H1 (cell line): ENCODE data around the gene SARS2. TPM values are rescaled to one million over a fixed set of nuclear protein-coding genes. Genes with fewer than 3 reads are reported as not detected.

Experiments used
- CTCF ChIA-PET: fragments of 300-600 bp; sonication (Branson Sonifier 250); formaldehyde crosslinking; loops from one replicate; lab custom pipeline; 2021; ENCODE audit not compliant: partially characterized antibody; lab: Charles Lee
- POLR2A ChIA-PET: fragments of 300-600 bp; sonication (Branson Sonifier 250); formaldehyde crosslinking; loops from one replicate; lab custom pipeline; 2021; ENCODE audit warnings: inconsistent platforms; ENCODE audit not compliant: partially characterized antibody; lab: Charles Lee
- DNase-seq, 2 experiments: peaks; one replicate each; pipeline versions ENCODE4 v3.0.0 to v3.0.0-alpha.2; 2010 to 2022; ENCODE audit warnings: low spot score in 2 of 2, low read depth in 1 of 2, mixed read lengths in 1 of 2
- FAIRE-seq: peaks from 2 replicates; lab custom pipeline; 2011; peaks lifted over from hg19 to GRCh38; lab: Jason Lieb, UNC
- H2AFZ ChIP-seq: 2 replicates; pipeline ENCODE4 v1.8.1; 2012; ENCODE audit warnings: low read length, inconsistent platforms
- H2AK5ac ChIP-seq: 2 replicates; pipeline ENCODE4 v1.6.1; 2013; ENCODE audit warnings: low read depth, low read length
- H2BK120ac ChIP-seq: replicated peaks from 2 replicates; pipeline ENCODE3; 2013; ENCODE audit warnings: low read depth, low read length, inconsistent platforms
- H2BK12ac ChIP-seq: 2 replicates; pipeline ENCODE4 v1.6.1; 2013; ENCODE audit warnings: low read depth, low read length
- H2BK15ac ChIP-seq: 2 replicates; pipeline ENCODE4 v1.6.1; 2013; ENCODE audit warnings: low read length
- H2BK20ac ChIP-seq: 2 replicates; pipeline ENCODE4 v1.6.1; 2013; ENCODE audit warnings: low read length
- H2BK5ac ChIP-seq: 2 replicates; pipeline ENCODE4 v1.6.1; 2013; ENCODE audit warnings: low read depth, low read length
- H3K14ac ChIP-seq: 2 replicates; pipeline ENCODE4 v1.6.1; 2013; ENCODE audit warnings: inconsistent platforms; ENCODE audit not compliant: insufficient read length
- H3K18ac ChIP-seq: 2 replicates; pipeline ENCODE4 v1.6.1; 2013; ENCODE audit warnings: low read length; ENCODE audit errors: extremely low read depth
- H3K23ac ChIP-seq: 2 replicates; pipeline ENCODE4 v1.6.1; 2013; ENCODE audit warnings: inconsistent platforms; ENCODE audit not compliant: insufficient read length
- H3K23me2 ChIP-seq: 2 replicates; pipeline ENCODE4 v1.6.1; 2013; ENCODE audit warnings: low read depth, low read length
- H3K27ac ChIP-seq: 2 replicates; pipeline ENCODE4 v1.6.1; 2011; ENCODE audit warnings: low read depth, low read length, inconsistent platforms
- H3K27me3 ChIP-seq, 4 experiments: replicated peaks in 1 of 4; 1 replicate in 1 of 4; 2 replicates in 3 of 4; pipeline versions ENCODE4 v1.6.1 to v1.8.1; 2011 to 2013; ENCODE audit warnings: low read length in 3 of 4, mild to moderate bottlenecking in 3 of 4, inconsistent platforms in 2 of 4, mixed read lengths in 2 of 4, moderate library complexity in 1 of 4; ENCODE audit not compliant: control insufficient read depth in 3 of 4, insufficient read depth in 3 of 4; ENCODE audit errors: extremely low read depth in 1 of 4
- H3K36me3 ChIP-seq, 4 experiments: 2 replicates each; pipeline versions ENCODE4 v1.6.1 to v1.8.1; 2011 to 2013; ENCODE audit warnings: mild to moderate bottlenecking in 4 of 4, low read length in 3 of 4, moderate library complexity in 2 of 4, control low read depth in 1 of 4, inconsistent platforms in 1 of 4; ENCODE audit not compliant: insufficient read depth in 4 of 4, control insufficient read depth in 2 of 4
- H3K4ac ChIP-seq: replicated peaks from 2 replicates; pipeline ENCODE3; 2013; ENCODE audit warnings: low read length, low read depth, mixed read lengths, inconsistent platforms; ENCODE audit not compliant: insufficient read length
- H3K4me1 ChIP-seq, 4 experiments: replicated peaks in 1 of 4; 1 replicate in 1 of 4; 2 replicates in 3 of 4; pipeline versions ENCODE4 v1.6.1 to v1.8.1; 2011 to 2013; ENCODE audit warnings: low read length in 3 of 4, inconsistent platforms in 2 of 4, mixed read lengths in 1 of 4; ENCODE audit not compliant: insufficient read depth in 4 of 4, control insufficient read depth in 3 of 4
- H3K4me2 ChIP-seq, 2 experiments: 2 replicates each; pipeline versions ENCODE4 v1.6.1 to v1.8.1; 2011 to 2013; ENCODE audit warnings: low read depth in 2 of 2, low read length in 2 of 2, control low read depth in 1 of 2, inconsistent platforms in 1 of 2, mild to moderate bottlenecking in 1 of 2; ENCODE audit not compliant: insufficient read depth in 1 of 2
- H3K4me3 ChIP-seq, 4 experiments: fragments of 200-600, 300-600 bp in 1 of 4; sonication (generic), shearing (Covaris generic), sonication (Bioruptor Twin) in 1 of 4; 2 replicates each; pipeline versions ENCODE4 v1.5.1 to v1.8.1; 2011 to 2016; ENCODE audit warnings: low read length in 4 of 4, low read depth in 3 of 4, control low read depth in 2 of 4, inconsistent platforms in 2 of 4, mild to moderate bottlenecking in 2 of 4, mixed read lengths in 1 of 4, moderate library complexity in 1 of 4; ENCODE audit not compliant: insufficient read depth in 2 of 4; ENCODE audit errors: extremely low read depth in 1 of 4
- H3K56ac ChIP-seq: replicated peaks from 2 replicates; pipeline ENCODE3; 2013; ENCODE audit warnings: low read depth, mild to moderate bottlenecking, mixed read lengths, low read length, inconsistent platforms; ENCODE audit not compliant: insufficient read length
- H3K79me1 ChIP-seq: 2 replicates; pipeline ENCODE4 v1.6.1; 2013; ENCODE audit warnings: low read depth, low read length, control low read depth
- H3K79me2 ChIP-seq, 2 experiments: 2 replicates each; pipeline versions ENCODE4 v1.6.1 to v1.8.1; 2012 to 2013; ENCODE audit warnings: low read length in 2 of 2, mild to moderate bottlenecking in 2 of 2, inconsistent platforms in 1 of 2; ENCODE audit not compliant: insufficient read depth in 2 of 2, control insufficient read depth in 1 of 2
- H3K9ac ChIP-seq, 4 experiments: replicated peaks in 1 of 4; 1 replicate in 1 of 4; 2 replicates in 3 of 4; pipeline versions ENCODE4 v1.6.1 to v1.8.1; 2011 to 2013; ENCODE audit warnings: low read depth in 3 of 4, low read length in 3 of 4, control low read depth in 2 of 4, mild to moderate bottlenecking in 2 of 4, moderate library complexity in 2 of 4, inconsistent platforms in 1 of 4; ENCODE audit errors: extremely low read depth in 1 of 4
- H3K9me3 ChIP-seq, 2 experiments: 2 replicates each; pipeline versions ENCODE4 v1.6.1 to v1.8.1; 2012 to 2013; ENCODE audit warnings: mild to moderate bottlenecking in 2 of 2, moderate library complexity in 2 of 2, control low read depth in 1 of 2, inconsistent platforms in 1 of 2, low read depth in 1 of 2, low read length in 1 of 2, mixed read lengths in 1 of 2; ENCODE audit not compliant: insufficient read depth in 2 of 2
- H4K20me1 ChIP-seq, 2 experiments: replicated peaks in 1 of 2; 2 replicates each; pipeline versions ENCODE3 to v1.8.1; 2011 to 2013; ENCODE audit warnings: inconsistent platforms in 2 of 2, low read length in 2 of 2, mild to moderate bottlenecking in 1 of 2; ENCODE audit not compliant: insufficient read depth in 2 of 2, control insufficient read depth in 1 of 2
- H4K5ac ChIP-seq: 2 replicates; pipeline ENCODE4 v1.6.1; 2013; ENCODE audit warnings: low read length, low read depth, mixed read lengths, inconsistent platforms; ENCODE audit not compliant: insufficient read length
- H4K8ac ChIP-seq: 2 replicates; pipeline ENCODE4 v1.8.0; 2013; ENCODE audit warnings: mild to moderate bottlenecking, moderate library complexity, low read length, inconsistent platforms; ENCODE audit not compliant: insufficient read depth; ENCODE audit errors: extremely low read depth
- H4K91ac ChIP-seq: replicated peaks from 2 replicates; pipeline ENCODE3; 2013; ENCODE audit warnings: low read length, mixed read lengths, inconsistent platforms; ENCODE audit not compliant: insufficient read length
- BRCA1 ChIP-seq: IDR thresholded peaks from 2 replicates; pipeline ENCODE4 v1.6.1; 2012; ENCODE audit warnings: low read depth, low read length, improper control_type of control experiment
- JUN ChIP-seq: IDR thresholded peaks from 2 replicates; pipeline ENCODE4 v1.6.1; 2011; ENCODE audit warnings: low read depth, mild to moderate bottlenecking, improper control_type of control experiment, low read length
- JUND ChIP-seq: IDR thresholded peaks from 2 replicates; pipeline ENCODE4 v1.6.1; 2011; ENCODE audit warnings: mild to moderate bottlenecking, improper control_type of control experiment, low read length
- RFX5 ChIP-seq: IDR thresholded peaks from 2 replicates; pipeline ENCODE4 v1.6.1; 2011; ENCODE audit warnings: low read depth, low read length, improper control_type of control experiment, borderline replicate concordance
- TAF7 ChIP-seq: optimal IDR thresholded peaks from 2 replicates; pipeline ENCODE3; 2011; ENCODE audit warnings: low read depth, mild to moderate bottlenecking, inconsistent platforms, low read length, moderate library complexity, borderline replicate concordance
- WGBS, 2 experiments: shearing (Covaris generic) in 1 of 2; methylation state at CpG; one replicate each; pipeline versions ENCODE4 v1.1.6 to v1.1.7; 2013 to 2015; ENCODE audit warnings: low lambda C conversion rate in 2 of 2, mixed read lengths in 2 of 2, inconsistent platforms in 1 of 2, low coverage in 1 of 2, missing lambda C conversion rate in 1 of 2; ENCODE audit not compliant: insufficient replicate concordance in 2 of 2, insufficient coverage in 1 of 2, insufficient read length in 1 of 2; ENCODE audit errors: extremely low coverage in 1 of 2, missing lambda C conversion rate in 1 of 2; 5-methylcytosine and 5-hydroxymethylcytosine counted together
- polyA plus RNA-seq, 7 experiments: library from polyadenylated mRNA; depleted of rRNA in 3 of 7; stranded (reverse) in 5 of 7; unstranded in 2 of 7; fragments of >200 nt in 5 of 7; fragments of 200-250 nt in 2 of 7; gene quantifications; 1 replicate in 5 of 7; 2 replicates in 1 of 7; 4 replicates in 1 of 7; pipeline versions ENCODE4 v1.2.1 to v1.2.3, GENCODE V29; 2011 to 2013; ENCODE audit warnings: missing spikeins in 2 of 7, mixed read lengths in 2 of 7
- total RNA-seq: library from RNA; stranded (reverse); fragmentation: NEBNext Ultra II Directional; extraction: Animal tissue kit (Norgen Biotek cat#: 25700); gene quantifications from 2 replicates; pipeline ENCODE4 v1.2.1, GENCODE V29; 2021
- TF ChIP-seq, protein P1 (sequence below): IDR thresholded peaks from 2 replicates; pipeline ENCODE4 v1.6.1; 2011; ENCODE audit warnings: low read depth, mild to moderate bottlenecking, low read length; ENCODE audit not compliant: insufficient read depth
- TF ChIP-seq, protein P2 (sequence below): IDR thresholded peaks from 2 replicates; pipeline ENCODE4 v1.6.1; 2011; ENCODE audit warnings: low read length, improper control_type of control experiment
- TF ChIP-seq, protein P3 (sequence below): IDR thresholded peaks from 2 replicates; pipeline ENCODE4 v1.6.1; 2012; ENCODE audit warnings: inconsistent platforms

Gene SARS2
- total and polyA plus RNA-seq, 2 of the 8 experiments (the other 6 are each of a cell fraction or from before 2014, with no cell fraction given) = 68.0 to 102 TPM

DNA sequence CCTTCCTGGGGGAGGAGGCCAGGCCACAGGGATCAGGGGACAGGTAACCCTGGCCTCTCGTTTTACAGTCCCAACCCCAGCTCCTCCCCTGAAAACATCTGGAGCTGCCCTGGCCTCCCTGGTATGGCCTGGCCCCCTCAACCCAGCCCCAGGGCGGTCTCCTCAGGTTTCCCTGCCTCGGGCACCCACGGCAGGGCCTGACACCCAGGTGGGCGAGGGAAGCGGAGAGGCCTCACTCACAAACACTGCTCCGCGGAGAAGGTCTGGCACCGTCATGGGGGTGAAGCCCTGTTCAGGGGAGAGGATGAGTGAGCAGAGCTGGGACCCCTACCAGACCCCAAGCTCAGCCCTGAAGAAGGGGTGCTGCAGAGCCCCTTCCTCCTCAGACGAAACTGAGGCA lies 12.0 kb downstream of the SARS2 start:
- POLR2A ChIA-PET = interaction anchor here (0.9 to 6.7 kb wide), 5 partner anchors 11 to 102 kb away, joined by 3 to 36 read pairs (median 6); partner anchors contain the start of genes MRPS12, NFKBIB, SARS2 and SIRT2
- no peak for FAIRE-seq
- CTCF ChIA-PET = interaction anchor here (0.6 to 2.7 kb wide), 5 partner anchors 9 to 629 kb away, joined by 3 to 24 read pairs (median 4); partner anchors contain the start of genes MRPS12, NFKBIB and SARS2

More for the DNA sequence above, 12.0 kb downstream of the SARS2 start:
- Histone ChIP-seq H3K27ac (no peak overlapping the region), H4K20me1 (peaks cover 0 to 7% of the 10 kb centered on the region in 2 experiments), H4K8ac (no peak overlapping the region), H3K4ac (no peak overlapping the region), H3K23ac (no peak overlapping the region), H2BK15ac (no peak overlapping the region), H2BK5ac (no peak overlapping the region), H3K4me1 (no peaks in the 10 kb centered on the region), H2AFZ (no peak overlapping the region), H2AK5ac (no peak overlapping the region), H3K23me2 (peaks cover 6% of the 10 kb centered on the region; the same call in 1 of the 2 replicates), H3K79me1 (no peaks in the 10 kb centered on the region), H3K56ac (no peak overlapping the region), H3K14ac (no peak overlapping the region), H3K27me3 (no peaks in the 10 kb centered on the region), H3K18ac (no peak overlapping the region), H3K4me2 (no peak overlapping the region), H4K91ac (no peak overlapping the region), H3K36me3 (peaks cover 2 to 20% (median 11%) of the 10 kb centered on the region in 4 experiments; a peak in 6 of 8 replicates), H3K79me2 (no peaks in the 10 kb centered on the region; a peak in 1 of 4 replicates), H2BK120ac (no peak overlapping the region), H3K9ac (no peak overlapping the region), H2BK20ac (no peak overlapping the region), H3K9me3 (no peaks in the 10 kb centered on the region), H2BK12ac (no peak overlapping the region), H4K5ac (no peak overlapping the region), H3K4me3 (no peak overlapping the region)
- WGBS, 2 experiments = 87% methylated on average over 10 of the region's 10 CpGs; no CpG with 5 or more reads in 1 of the 2 experiments
- TF ChIP-seq, protein P1, sequence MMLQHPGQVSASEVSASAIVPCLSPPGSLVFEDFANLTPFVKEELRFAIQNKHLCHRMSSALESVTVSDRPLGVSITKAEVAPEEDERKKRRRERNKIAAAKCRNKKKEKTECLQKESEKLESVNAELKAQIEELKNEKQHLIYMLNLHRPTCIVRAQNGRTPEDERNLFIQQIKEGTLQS = no peak
- no peak for TF ChIP-seq TAF7
- TF ChIP-seq JUND = no peak
- TF ChIP-seq, protein P2, sequence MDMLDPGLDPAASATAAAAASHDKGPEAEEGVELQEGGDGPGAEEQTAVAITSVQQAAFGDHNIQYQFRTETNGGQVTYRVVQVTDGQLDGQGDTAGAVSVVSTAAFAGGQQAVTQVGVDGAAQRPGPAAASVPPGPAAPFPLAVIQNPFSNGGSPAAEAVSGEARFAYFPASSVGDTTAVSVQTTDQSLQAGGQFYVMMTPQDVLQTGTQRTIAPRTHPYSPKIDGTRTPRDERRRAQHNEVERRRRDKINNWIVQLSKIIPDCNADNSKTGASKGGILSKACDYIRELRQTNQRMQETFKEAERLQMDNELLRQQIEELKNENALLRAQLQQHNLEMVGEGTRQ = no peak
- TF ChIP-seq RFX5 = no peak
- no peak for TF ChIP-seq BRCA1
- TF ChIP-seq, protein P3, sequence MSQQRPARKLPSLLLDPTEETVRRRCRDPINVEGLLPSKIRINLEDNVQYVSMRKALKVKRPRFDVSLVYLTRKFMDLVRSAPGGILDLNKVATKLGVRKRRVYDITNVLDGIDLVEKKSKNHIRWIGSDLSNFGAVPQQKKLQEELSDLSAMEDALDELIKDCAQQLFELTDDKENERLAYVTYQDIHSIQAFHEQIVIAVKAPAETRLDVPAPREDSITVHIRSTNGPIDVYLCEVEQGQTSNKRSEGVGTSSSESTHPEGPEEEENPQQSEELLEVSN = no peak
- no peak for TF ChIP-seq JUN
- DNase-seq = no peak
